Measurements from ENCODE around the gene SYNDIG1. TPM values are rescaled to one million over a fixed set of nuclear protein-coding genes. Genes with fewer than 3 reads are reported as not detected.

SYNDIG1 gene
- total RNA-seq, 2 donors from 2014 or later: 0.73 to 4.5 TPM

- Histone ChIP-seq H3K27me3 (replicated peaks; ENCODE audit: insufficient read depth) (no peaks in the 10 kb centered on the region), H3K4me3 (no peak overlapping the region), H3K9me3 (no peaks in the 10 kb centered on the region), H3K36me3 (no peaks in the 10 kb centered on the region), H3K27ac (no peak overlapping the region), H3K4me1 (replicated peaks) (no peaks in the 10 kb centered on the region)
- no peak for DNase-seq (ENCODE audit: low spot score)
- no peak for TF ChIP-seq CTCF (IDR thresholded peaks at IDR 0.05)
- no peak for TF ChIP-seq POLR2AphosphoS5 (IDR thresholded peaks at IDR 0.05)
- no peak for TF ChIP-seq POLR2A (IDR thresholded peaks at IDR 0.05)
- intact Hi-C loops (cut with DNase I): no loop called here
- 72% methylated on average over 7 of the region's 7 CpGs for WGBS
These were observed 18.2 kb downstream of the SYNDIG1 start for GRCh38 chr20:24487648-24488047.

GRCh38 chr20:24488064-24488799 lies 18.8 kb downstream of the SYNDIG1 start:
- Histone ChIP-seq H3K4me3 (no peak overlapping the region), H3K27me3 (replicated peaks; ENCODE audit: insufficient read depth) (no peaks in the 10 kb centered on the region), H3K4me1 (replicated peaks) (no peaks in the 10 kb centered on the region), H3K36me3 (no peaks in the 10 kb centered on the region), H3K27ac (no peak overlapping the region), H3K9me3 (no peaks in the 10 kb centered on the region)
- TF ChIP-seq POLR2AphosphoS5 (IDR thresholded peaks at IDR 0.05) (no peak), POLR2A (IDR thresholded peaks at IDR 0.05) (no peak), CTCF (IDR thresholded peaks at IDR 0.05) (no peak)
- no peak for DNase-seq (ENCODE audit: low spot score)
- WGBS: 56% methylated on average over 11 of the region's 11 CpGs
- intact Hi-C loops (cut with DNase I): no loop called here

- no peaks in the 10 kb centered on the region for H3K9me3 ChIP-seq
- WGBS: 96% methylated on average over 5 of the region's 6 CpGs
- H3K27me3 ChIP-seq (replicated peaks; ENCODE audit: insufficient read depth): no peaks in the 10 kb centered on the region
- H3K4me3 ChIP-seq: no peak overlapping the region
- intact Hi-C loops (cut with DNase I): no loop called here
- no peaks in the 10 kb centered on the region for H3K36me3 ChIP-seq
- no peak for DNase-seq (ENCODE audit: low spot score)
- no peak overlapping the region for H3K27ac ChIP-seq
- no peaks in the 10 kb centered on the region for H3K4me1 ChIP-seq (replicated peaks)
- TF ChIP-seq POLR2A (IDR thresholded peaks at IDR 0.05) (no peak), POLR2AphosphoS5 (IDR thresholded peaks at IDR 0.05) (no peak), CTCF (IDR thresholded peaks at IDR 0.05) (no peak)
These were observed 19.4 kb downstream of the SYNDIG1 start for GRCh38 chr20:24488800-24489175.

- no peak overlapping the region for H3K27ac ChIP-seq
- intact Hi-C loops (cut with DNase I): no loop called here
- H3K4me3 ChIP-seq: no peak overlapping the region
- H3K4me1 ChIP-seq (replicated peaks): no peaks in the 10 kb centered on the region
- no peak for DNase-seq (ENCODE audit: low spot score)
- TF ChIP-seq POLR2AphosphoS5 (IDR thresholded peaks at IDR 0.05) (no peak), CTCF (IDR thresholded peaks at IDR 0.05) (no peak), POLR2A (IDR thresholded peaks at IDR 0.05) (no peak)
- H3K27me3 ChIP-seq (replicated peaks; ENCODE audit: insufficient read depth): no peaks in the 10 kb centered on the region
- WGBS: 94% methylated on average over 5 of the region's 5 CpGs
- H3K9me3 ChIP-seq: no peaks in the 10 kb centered on the region
- H3K36me3 ChIP-seq: no peaks in the 10 kb centered on the region
These were observed 19.8 kb downstream of the SYNDIG1 start for GRCh38 chr20:24489193-24489592.

- 86% methylated on average over 9 of the region's 9 CpGs for WGBS
- DNase-seq (ENCODE audit: low spot score): no peak
- TF ChIP-seq POLR2AphosphoS5 (IDR thresholded peaks at IDR 0.05): no peak
- TF ChIP-seq CTCF (IDR thresholded peaks at IDR 0.05): no peak
- no peak for TF ChIP-seq POLR2A (IDR thresholded peaks at IDR 0.05)
These were observed 20.3 kb downstream of the SYNDIG1 start for GRCh38 chr20:24489631-24490260.

More at GRCh38 chr20:24489631-24490260, 20.3 kb downstream of the SYNDIG1 start:
- H3K27ac ChIP-seq: no peak overlapping the region
- intact Hi-C loops (cut with DNase I): no loop called here
- no peaks in the 10 kb centered on the region for H3K27me3 ChIP-seq (replicated peaks; ENCODE audit: insufficient read depth)
- H3K4me1 ChIP-seq (replicated peaks): no peaks in the 10 kb centered on the region
- no peaks in the 10 kb centered on the region for H3K9me3 ChIP-seq
- no peaks in the 10 kb centered on the region for H3K36me3 ChIP-seq
- H3K4me3 ChIP-seq: no peak overlapping the region

Data from prostate gland (tissue), 2 donors.